NCI-H1417 (cell line): ENCODE data around the gene CCDC32.
A peak's percentile ranks its signal among the peaks of the same experiment; 100 is the strongest.
"Not testable (repeated sequence)": the region's sequence is repeated elsewhere in the genome, so short reads cannot be mapped to it uniquely, and the experiment has no call there.

ENCODE experiments used
- DNase-seq, 3 experiments: peaks; one replicate each; lab custom pipeline; 2025; lab: John Stamatoyannopoulos, UW

CCDC32 gene

GRCh38 chr15:40564591-40565332 lies at the start of gene CCDC32:
Gene CCDC32 (minus strand): TSS chr15:40565042. CDS start chr15:40563015, 2,027 bp downstream.
- DNase-seq, result peak; percentile 92 to 97 (median 95)

GRCh38 chr15:40613080-40613479 lies 48.2 kb upstream of the CCDC32 start:
- DNase-seq, result no peak

- no peak for DNase-seq
Observed at GRCh38 chr15:40603935-40604334, 39.1 kb upstream of the CCDC32 start.

- no peak for DNase-seq
Observed at GRCh38 chr15:40600956-40601355, 36.1 kb upstream of the CCDC32 start.

- DNase-seq, result no peak
Observed at GRCh38 chr15:40598672-40599071, 33.8 kb upstream of the CCDC32 start.

- no peak for DNase-seq
Observed at GRCh38 chr15:40598126-40598525, 33.3 kb upstream of the CCDC32 start.

GRCh38 chr15:40597024-40597423 lies 32.2 kb upstream of the CCDC32 start:
- no peak for DNase-seq

GRCh38 chr15:40595773-40596172 lies 30.9 kb upstream of the CCDC32 start:
- DNase-seq, result peak in 2 of 3 experiments; percentile 1 to 40

DNA sequence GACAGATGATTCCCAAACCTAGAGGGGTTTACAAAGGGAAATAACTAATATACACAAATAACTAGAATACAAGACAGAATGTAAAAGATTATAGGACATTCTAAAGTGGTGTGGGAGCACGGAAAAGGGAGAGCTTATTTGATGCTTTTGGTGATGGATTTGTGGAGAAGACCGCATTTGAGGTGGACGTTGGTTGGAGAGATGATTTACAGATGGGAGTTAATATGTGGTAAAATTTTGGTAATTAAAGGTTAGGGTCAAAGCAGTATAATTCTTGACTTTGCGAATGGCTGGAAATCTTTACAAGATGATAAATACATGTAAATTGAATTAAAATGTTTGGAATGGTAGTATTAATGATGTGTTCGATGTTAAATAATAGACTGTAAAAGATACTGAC lies 30.4 kb upstream of the CCDC32 start:
- DNase-seq, result peak in 1 of 3 experiments; percentile 39

DNA sequence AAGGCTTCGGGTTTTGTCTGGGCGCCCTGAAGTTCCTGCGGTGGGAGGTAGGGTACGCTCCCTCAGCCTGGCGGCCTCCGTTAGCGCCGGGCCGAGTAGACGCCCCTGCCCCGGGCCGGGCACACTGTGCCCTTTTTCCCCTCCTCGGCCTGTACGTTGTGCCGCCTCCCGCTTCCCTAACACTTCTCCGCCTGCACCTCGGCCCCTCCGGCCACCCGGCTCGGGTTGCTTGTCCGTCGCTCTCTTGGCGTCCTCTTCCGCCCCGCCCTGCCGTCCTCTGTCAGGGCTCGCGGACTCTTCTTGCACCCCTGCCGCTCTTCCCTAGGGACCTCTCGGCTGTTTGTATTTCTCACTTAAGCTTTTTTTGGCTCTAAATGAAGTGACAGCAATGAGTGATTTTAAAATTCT lies 29.6 kb upstream of the CCDC32 start:
- DNase-seq, result peak; percentile 47 to 82 (median 79)

GRCh38 chr15:40593588-40594428 lies 29.0 kb upstream of the CCDC32 start, which contains the start of gene KNL1:
Gene KNL1 (plus strand): TSS chr15:40594249. CDS start chr15:40602932, 8,683 bp downstream.
- DNase-seq, result peak; percentile 92 to 98 (median 92)

DNA sequence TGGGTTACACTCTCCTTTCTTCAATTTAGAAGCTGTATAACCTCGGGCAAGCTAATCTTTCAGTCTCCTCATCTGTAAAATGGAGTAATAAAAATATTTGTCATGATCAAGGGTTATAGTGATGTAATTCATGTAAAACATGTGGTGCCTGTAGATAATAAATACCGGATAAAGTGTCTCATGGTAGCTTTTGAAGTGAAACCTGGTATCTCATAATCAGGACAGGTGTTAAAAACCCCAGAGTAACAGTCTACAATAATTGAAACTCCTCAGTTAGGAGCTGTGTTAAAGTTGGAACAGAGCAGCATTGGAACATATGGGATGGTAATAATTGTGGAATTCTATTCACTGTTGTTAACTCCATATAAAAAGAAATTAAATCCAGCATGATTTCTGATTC lies 28.3 kb upstream of the CCDC32 start:
- DNase-seq, result no peak

DNA sequence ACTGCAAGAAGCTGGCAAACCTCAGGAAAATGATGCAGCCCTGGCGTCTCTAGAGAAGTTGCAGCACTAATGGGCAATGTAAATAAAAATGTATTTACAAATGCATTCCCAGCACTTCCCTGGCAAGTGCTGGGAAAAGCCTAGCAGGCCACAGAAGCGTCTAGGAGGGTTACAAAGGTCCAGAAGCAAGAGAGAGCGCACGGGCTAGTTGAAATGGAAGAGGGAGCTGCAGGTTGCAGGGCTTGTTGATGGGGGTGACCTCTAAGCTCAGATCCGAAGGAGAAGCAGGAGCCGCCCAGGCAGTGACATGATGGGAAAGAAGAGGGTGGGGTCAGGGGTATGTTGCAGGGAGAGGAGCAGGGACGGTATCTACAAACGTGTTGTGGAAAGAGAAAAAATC lies 26.5 kb upstream of the CCDC32 start:
- DNase-seq, result no peak

DNA sequence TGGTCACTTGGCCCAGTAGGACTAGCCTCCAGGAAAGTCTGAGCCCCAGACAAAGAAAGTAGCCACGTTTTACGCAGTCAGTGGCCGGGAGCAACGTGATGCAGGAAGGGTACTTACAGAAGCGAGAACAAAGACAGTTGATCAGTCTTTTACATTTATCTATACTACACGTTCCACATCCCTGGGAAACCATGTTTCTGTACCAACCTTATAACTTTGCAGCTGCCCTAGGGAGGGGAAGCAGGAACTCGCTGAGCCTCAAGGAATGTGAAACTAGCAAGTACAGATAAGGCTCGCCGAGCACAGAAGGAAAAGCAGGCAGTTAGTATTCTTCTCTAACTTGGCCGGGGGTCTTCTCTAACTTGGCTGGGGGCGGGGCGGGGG lies 25.8 kb upstream of the CCDC32 start:
- DNase-seq, result no peak

DNA sequence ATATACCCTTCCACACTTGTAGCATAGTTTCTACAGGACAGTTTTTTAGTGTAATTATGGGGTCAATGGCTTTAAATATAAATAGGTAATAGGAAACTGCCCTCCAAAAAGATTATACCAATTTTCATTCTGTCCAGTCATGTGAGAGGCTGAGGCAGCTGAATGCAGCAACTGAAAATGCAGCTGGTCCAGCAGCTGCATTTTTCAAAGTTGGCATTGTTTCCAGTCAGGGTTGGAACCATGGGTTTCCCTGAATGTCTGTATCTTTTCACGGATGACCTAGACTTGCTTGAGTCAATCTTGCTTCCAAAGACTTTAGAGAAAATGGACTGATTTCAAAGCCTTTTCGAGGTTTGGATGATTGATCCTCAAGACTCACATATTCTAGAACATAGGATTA lies 19.3 kb upstream of the CCDC32 start:
- no peak for DNase-seq

DNA sequence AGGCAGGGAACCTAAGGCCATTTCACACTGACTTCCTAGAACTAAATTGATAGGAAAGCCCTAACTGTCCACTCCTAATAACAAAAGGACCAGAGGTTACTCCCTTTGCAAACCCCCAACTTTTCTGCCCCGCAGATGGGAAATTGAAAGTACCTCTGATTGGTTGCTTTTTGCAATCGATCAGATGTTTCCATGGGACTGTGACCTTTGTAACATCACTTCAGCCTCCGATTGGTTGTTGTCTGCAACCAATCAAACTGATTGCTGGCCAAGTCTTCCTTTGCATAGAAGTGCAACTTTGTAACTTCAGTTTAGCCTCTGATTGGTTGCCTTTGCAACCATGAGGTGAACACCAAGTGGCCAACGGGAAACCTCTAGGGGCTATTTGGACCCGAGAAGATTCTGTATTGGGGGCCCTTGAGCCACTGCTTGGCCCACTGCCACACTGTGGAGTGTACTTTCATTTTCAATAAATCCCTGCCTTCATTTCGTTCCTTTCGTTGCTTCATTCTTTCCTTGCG lies 17.9 kb upstream of the CCDC32 start:
- peak; percentile 17 to 69 (median 39) for DNase-seq

DNA sequence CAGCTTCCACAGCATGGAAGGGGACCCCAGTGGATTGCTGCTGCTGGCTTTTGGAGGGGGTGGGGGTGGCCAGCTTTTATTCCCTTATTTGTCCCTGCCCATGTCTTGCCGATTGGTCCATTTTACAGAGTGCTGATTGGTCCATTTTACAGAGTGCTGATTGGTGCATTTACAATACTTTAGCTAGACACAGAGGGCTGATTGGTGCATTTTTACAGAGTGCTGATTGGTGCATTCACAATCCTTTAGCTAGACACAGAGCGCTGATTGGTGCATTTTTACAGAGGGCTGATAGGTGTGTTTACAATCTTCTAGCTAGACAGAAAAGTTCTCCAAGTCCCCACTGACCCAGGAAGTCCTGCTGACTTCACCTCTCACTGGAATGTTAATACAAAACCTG lies 17.0 kb upstream of the CCDC32 start:
- not testable (repeated sequence) for DNase-seq

GRCh38 chr15:40578892-40579291 lies 14.1 kb upstream of the CCDC32 start:
- no peak for DNase-seq

- DNase-seq, result not testable (repeated sequence)
Observed at GRCh38 chr15:40576914-40577313, 12.1 kb upstream of the CCDC32 start.

DNA sequence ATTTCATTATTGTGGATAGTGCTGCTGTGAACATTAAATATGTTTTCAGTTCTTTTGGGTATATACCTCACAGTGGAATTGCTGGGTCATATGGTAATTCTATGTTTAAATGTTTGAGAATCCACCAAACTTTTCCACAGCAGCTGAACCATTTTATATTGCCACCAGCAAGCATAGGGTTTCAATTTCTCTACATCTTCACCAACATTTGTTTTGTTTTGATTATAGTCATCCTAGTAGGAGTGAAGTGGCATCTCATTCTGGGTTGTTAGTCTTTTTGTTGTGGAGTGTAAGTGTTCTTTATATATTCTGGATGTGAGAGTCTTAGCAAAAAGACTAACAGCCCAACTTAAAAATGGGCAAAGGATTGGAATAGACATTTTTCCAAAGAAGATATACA lies 10.3 kb upstream of the CCDC32 start:
- no peak for DNase-seq

DNA sequence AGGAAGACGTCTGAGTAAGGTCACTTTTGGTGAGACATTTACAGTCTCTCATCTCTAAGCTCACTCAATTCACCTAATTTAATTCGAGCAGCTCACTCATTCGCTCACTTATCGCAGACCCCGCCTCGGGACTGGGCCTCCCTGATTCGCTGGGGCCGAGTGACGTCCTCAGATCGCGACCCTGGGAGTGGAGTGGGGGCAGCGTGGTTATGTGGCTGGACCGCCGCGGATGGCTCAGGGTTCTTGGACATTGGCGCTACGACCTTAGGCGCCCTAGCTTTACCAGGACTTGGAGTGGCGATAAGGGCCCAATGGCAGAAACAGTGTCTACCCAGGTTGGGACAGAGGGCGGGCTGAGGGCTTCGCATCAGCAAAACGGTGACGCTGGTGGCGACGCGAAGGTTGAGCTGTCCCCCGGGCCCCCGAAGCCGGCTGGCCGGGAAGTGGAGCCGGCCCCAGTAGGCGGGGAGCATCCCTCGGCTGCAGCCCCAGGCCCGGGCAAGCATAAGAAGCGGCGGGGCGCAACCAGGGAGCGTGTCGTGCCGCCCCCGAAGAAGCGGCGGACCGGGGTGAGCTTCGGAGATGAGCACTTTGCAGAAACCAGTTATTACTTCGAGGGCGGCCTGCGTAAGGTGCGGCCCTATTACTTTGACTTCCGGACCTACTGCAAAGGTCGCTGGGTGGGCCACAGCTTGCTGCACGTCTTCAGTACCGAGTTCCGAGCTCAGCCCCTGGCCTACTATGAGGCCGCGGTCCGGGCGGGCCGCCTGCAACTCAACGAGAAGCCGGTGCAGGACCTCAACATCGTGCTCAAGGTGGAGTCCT lies 4.5 kb upstream of the CCDC32 start, which contains the start of gene RPUSD2:
RPUSD2 (plus strand) TSS at position 171 of the 825 bp plus-strand sequence; CDS start at position 210, 39 bp downstream.
- peak; percentile 78 to 89 (median 79) for DNase-seq

- peak in 1 of 3 experiments; percentile 1 for DNase-seq
Observed at GRCh38 chr15:40567111-40567510, 2.3 kb upstream of the CCDC32 start.
